Astrocyte (in vitro differentiated cells and primary cell): ENCODE measurements around the gene LMNTD2. TPM values are rescaled to one million over a fixed set of nuclear protein-coding genes. Genes with fewer than 3 reads are reported as not detected.

ENCODE experiments used
- DNase-seq: peaks from one replicate; pipeline ENCODE4 v3.0.0-alpha.2; 2010; ENCODE audit warnings: low read depth
- FAIRE-seq: peaks from 2 replicates; lab custom pipeline; 2011; peaks lifted over from hg19 to GRCh38; lab: Jason Lieb, UNC
- H2AFZ ChIP-seq: 2 replicates; pipeline ENCODE4 v1.6.0; 2012; ENCODE audit warnings: low read depth, low read length, inconsistent platforms
- H3K27ac ChIP-seq: 2 replicates; pipeline ENCODE4 v1.5.1; 2011; ENCODE audit warnings: low read depth, low read length, inconsistent platforms
- H3K27me3 ChIP-seq: 2 replicates; pipeline ENCODE4 v1.6.0; 2011; ENCODE audit warnings: low read length, inconsistent platforms; ENCODE audit not compliant: insufficient read depth
- H3K36me3 ChIP-seq: 2 replicates; pipeline ENCODE4 v1.5.1; 2011; ENCODE audit warnings: low read length, inconsistent platforms; ENCODE audit not compliant: insufficient read depth
- H3K4me1 ChIP-seq: 2 replicates; pipeline ENCODE4 v1.5.1; 2011; ENCODE audit warnings: low read length, inconsistent platforms; ENCODE audit not compliant: insufficient read depth
- H3K4me2 ChIP-seq: 2 replicates; pipeline ENCODE4 v1.6.0; 2012; ENCODE audit warnings: low read length, inconsistent platforms
- H3K4me3 ChIP-seq: 2 replicates; pipeline ENCODE4 v1.5.1; 2011; ENCODE audit warnings: low read depth, mild to moderate bottlenecking, low read length, inconsistent platforms; ENCODE audit not compliant: insufficient read depth
- H3K79me2 ChIP-seq: 2 replicates; pipeline ENCODE4 v1.6.0; 2012; ENCODE audit warnings: mild to moderate bottlenecking, low read length, inconsistent platforms; ENCODE audit not compliant: insufficient read depth
- H3K9ac ChIP-seq: 2 replicates; pipeline ENCODE4 v1.6.0; 2012; ENCODE audit warnings: mild to moderate bottlenecking, low read length, inconsistent platforms
- H3K9me3 ChIP-seq: 2 replicates; pipeline ENCODE4 v1.5.1; 2012; ENCODE audit warnings: low read depth, mild to moderate bottlenecking, low read length, inconsistent platforms; ENCODE audit not compliant: insufficient read depth
- H4K20me1 ChIP-seq: 2 replicates; pipeline ENCODE4 v1.6.0; 2012; ENCODE audit warnings: low read length, inconsistent platforms; ENCODE audit not compliant: insufficient read depth
- H3K27ac Mint-ChIP-seq: one replicate; pipeline ENCODE4 v1.8.0; 2021; ENCODE audit warnings: mild to moderate bottlenecking, mixed read lengths; ENCODE audit not compliant: unreplicated experiment
- H3K27me3 Mint-ChIP-seq: one replicate; pipeline ENCODE4 v1.8.0; 2021; ENCODE audit warnings: low read depth, mixed read lengths; ENCODE audit not compliant: unreplicated experiment
- H3K36me3 Mint-ChIP-seq: one replicate; pipeline ENCODE4 v1.8.0; 2021; ENCODE audit warnings: low read depth, mixed read lengths; ENCODE audit not compliant: unreplicated experiment
- H3K4me1 Mint-ChIP-seq: one replicate; pipeline ENCODE4 v1.8.0; 2021; ENCODE audit warnings: low read depth, mixed read lengths; ENCODE audit not compliant: unreplicated experiment
- H3K4me3 Mint-ChIP-seq: one replicate; pipeline ENCODE4 v1.8.0; 2021; ENCODE audit warnings: mild to moderate bottlenecking, moderate library complexity, mixed read lengths; ENCODE audit not compliant: unreplicated experiment
- H3K9me3 Mint-ChIP-seq: one replicate; pipeline ENCODE4 v1.8.0; 2021; ENCODE audit warnings: mild to moderate bottlenecking, mixed read lengths; ENCODE audit not compliant: unreplicated experiment
- EZH2 ChIP-seq: IDR thresholded peaks from 2 replicates; pipeline ENCODE4 v1.6.1; 2012; ENCODE audit warnings: mild to moderate bottlenecking, low read length, inconsistent platforms; ENCODE audit not compliant: insufficient read depth
- total RNA-seq: library from RNA; stranded (reverse); gene quantifications from 2 replicates; pipeline ENCODE4 v1.2.1, GENCODE V29; 2021
- TF ChIP-seq, protein P1 (sequence below): IDR thresholded peaks from 2 replicates; pipeline ENCODE4 v1.5.1; 2011; ENCODE audit warnings: low read depth, mild to moderate bottlenecking, inconsistent platforms, low read length, moderate library complexity; ENCODE audit not compliant: insufficient read depth

LMNTD2 gene
- total RNA-seq, 1 donor from 2014 or later, result 2.8 TPM

- TF ChIP-seq, protein P1, sequence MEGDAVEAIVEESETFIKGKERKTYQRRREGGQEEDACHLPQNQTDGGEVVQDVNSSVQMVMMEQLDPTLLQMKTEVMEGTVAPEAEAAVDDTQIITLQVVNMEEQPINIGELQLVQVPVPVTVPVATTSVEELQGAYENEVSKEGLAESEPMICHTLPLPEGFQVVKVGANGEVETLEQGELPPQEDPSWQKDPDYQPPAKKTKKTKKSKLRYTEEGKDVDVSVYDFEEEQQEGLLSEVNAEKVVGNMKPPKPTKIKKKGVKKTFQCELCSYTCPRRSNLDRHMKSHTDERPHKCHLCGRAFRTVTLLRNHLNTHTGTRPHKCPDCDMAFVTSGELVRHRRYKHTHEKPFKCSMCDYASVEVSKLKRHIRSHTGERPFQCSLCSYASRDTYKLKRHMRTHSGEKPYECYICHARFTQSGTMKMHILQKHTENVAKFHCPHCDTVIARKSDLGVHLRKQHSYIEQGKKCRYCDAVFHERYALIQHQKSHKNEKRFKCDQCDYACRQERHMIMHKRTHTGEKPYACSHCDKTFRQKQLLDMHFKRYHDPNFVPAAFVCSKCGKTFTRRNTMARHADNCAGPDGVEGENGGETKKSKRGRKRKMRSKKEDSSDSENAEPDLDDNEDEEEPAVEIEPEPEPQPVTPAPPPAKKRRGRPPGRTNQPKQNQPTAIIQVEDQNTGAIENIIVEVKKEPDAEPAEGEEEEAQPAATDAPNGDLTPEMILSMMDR, result no peak
- peak; percentile 18 for TF ChIP-seq EZH2
- Mint-ChIP-seq H3K27me3 (peaks cover 9% of the 10 kb centered on the region), H3K36me3 (no peaks in the 10 kb centered on the region), H3K9me3 (no peaks in the 10 kb centered on the region), H3K4me3 (no peak overlapping the region), H3K4me1 (peaks cover 1% of the 10 kb centered on the region), H3K27ac (no peak overlapping the region)
- Histone ChIP-seq H3K79me2 (no peaks in the 10 kb centered on the region), H3K9ac (no peak overlapping the region), H3K4me1 (no peaks in the 10 kb centered on the region), H3K27ac (no peak overlapping the region), H3K27me3 (peaks cover 23% of the 10 kb centered on the region), H2AFZ (no peak overlapping the region), H3K4me3 (no peak overlapping the region), H3K36me3 (no peaks in the 10 kb centered on the region), H4K20me1 (no peaks in the 10 kb centered on the region), H3K9me3 (no peaks in the 10 kb centered on the region), H3K4me2 (peak overlapping the region; percentile 46)
- FAIRE-seq (no peak), DNase-seq (no peak)
These were observed 5.9 kb downstream of the LMNTD2 start for GRCh38 chr11:554428-555226.

- Histone ChIP-seq H4K20me1 (no peaks in the 10 kb centered on the region), H3K4me1 (no peaks in the 10 kb centered on the region), H3K27ac (no peak overlapping the region), H2AFZ (no peak overlapping the region), H3K4me3 (no peak overlapping the region), H3K9ac (no peak overlapping the region), H3K9me3 (no peaks in the 10 kb centered on the region), H3K27me3 (peaks cover 18% of the 10 kb centered on the region), H3K36me3 (no peaks in the 10 kb centered on the region), H3K4me2 (no peak overlapping the region), H3K79me2 (no peaks in the 10 kb centered on the region)
- Mint-ChIP-seq H3K27ac (no peak overlapping the region), H3K4me1 (peaks cover 1% of the 10 kb centered on the region), H3K27me3 (peaks cover 9% of the 10 kb centered on the region), H3K36me3 (no peaks in the 10 kb centered on the region), H3K9me3 (no peaks in the 10 kb centered on the region), H3K4me3 (no peak overlapping the region)
- TF ChIP-seq, protein P1, result no peak
- no peak for TF ChIP-seq EZH2
- no peak for DNase-seq
- FAIRE-seq, result no peak
These were observed 6.6 kb downstream of the LMNTD2 start for GRCh38 chr11:553988-554340.
